ENCODE measurements around the gene SNX19.

The SNX19 gene

GRCh38 chr11:130906616-130907015 lies 9.7 kb downstream of the SNX19 start:
- no peak for DNase-seq

- DNase-seq: no peak
These were observed 10.8 kb downstream of the SNX19 start for GRCh38 chr11:130905512-130905911.

DNA sequence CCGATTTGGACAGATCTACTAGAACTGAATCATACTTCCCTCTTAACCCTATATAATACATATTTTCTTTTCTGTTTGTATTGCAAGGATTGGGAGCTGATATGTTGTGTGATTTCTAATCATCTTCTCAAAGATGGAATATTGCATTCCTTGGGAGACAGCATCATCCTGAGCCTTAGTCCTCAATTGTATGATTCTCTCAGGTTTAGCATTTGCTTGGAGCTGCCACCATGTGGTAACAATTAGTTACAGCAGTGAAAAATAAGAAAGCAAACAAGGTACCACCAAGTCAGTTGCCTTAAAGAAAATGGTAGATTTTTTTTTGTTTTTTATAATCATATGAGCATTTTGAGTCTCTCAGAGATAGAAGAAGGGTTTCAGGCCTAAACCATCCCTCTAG lies 11.9 kb downstream of the SNX19 start:
- no peak for DNase-seq

- no peak for DNase-seq
These were observed 13.9 kb downstream of the SNX19 start for GRCh38 chr11:130902380-130902779.

GRCh38 chr11:130899106-130899505 lies 17.2 kb downstream of the SNX19 start:
- DNase-seq: no peak

GRCh38 chr11:130897262-130898182 lies 18.8 kb downstream of the SNX19 start:
- DNase-seq: no peak

DNA sequence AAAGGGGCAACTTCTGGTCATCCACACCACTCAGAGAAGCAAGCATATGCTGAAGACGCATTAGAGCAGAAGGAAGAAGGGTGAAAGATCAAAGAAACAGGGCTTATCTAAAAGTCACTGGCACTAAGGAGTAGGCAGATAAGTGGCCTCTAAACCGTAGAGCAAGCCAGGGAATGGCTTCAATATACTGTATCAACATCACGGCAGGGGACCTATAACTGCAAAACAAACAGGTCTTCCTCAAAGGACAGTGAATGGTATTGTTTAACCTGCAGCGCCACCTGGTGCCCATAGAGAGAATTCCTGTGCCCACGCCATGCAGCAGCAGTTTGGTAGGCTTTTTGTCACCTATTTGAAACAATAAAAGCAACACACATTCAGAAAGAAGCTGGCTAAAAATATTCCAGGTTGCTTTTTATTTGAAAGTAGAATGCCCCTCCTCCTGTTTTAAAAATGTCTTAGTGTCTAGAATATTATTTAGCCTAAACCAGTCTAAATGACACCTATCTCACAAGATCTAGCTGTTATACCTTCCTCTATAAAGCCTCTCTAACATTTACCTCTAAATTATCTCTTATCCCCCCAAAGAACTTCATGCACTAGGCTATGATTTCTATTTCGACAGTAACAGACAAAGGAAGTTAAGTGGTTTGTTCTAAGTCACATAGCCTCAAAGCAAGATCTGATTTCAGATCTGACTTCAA lies 21.8 kb downstream of the SNX19 start:
- DNase-seq: peak; percentile 82

- peak; percentile 4 for DNase-seq
These were observed 23.4 kb downstream of the SNX19 start for GRCh38 chr11:130892861-130893260.

GRCh38 chr11:130891326-130891725 lies 25.0 kb downstream of the SNX19 start:
- DNase-seq: no peak

DNA sequence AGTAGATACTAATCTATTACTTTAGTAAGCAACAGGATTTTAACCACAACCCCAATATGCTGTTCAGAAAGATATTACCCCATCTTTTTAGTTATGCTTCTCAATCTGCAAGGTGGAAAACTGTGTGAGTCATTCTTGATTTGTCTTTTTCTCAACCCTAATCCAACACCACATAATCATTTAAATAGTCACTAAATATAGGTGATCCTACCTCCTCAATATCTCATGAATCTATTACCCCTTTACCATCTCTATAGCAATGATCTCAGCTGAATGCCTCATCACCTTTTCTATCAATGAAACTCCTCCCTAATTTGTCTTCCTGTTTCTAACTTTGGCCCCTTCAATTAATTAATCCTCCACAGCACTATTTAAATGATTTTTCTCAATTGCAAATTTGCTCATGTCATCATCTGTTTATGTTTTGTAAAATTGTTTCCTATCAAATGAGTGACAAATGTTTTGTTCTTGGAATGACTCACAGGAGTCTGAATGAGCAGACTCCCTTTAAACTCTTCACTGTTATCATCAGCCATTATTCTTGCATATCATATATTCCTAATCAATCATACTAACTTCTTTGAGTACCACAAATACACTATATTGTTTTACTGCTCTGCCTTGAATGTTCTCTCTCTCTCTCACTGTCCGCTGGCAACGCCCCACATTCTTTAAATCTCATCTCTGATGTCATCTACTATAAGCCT lies 26.1 kb downstream of the SNX19 start:
- no peak for DNase-seq

DNA sequence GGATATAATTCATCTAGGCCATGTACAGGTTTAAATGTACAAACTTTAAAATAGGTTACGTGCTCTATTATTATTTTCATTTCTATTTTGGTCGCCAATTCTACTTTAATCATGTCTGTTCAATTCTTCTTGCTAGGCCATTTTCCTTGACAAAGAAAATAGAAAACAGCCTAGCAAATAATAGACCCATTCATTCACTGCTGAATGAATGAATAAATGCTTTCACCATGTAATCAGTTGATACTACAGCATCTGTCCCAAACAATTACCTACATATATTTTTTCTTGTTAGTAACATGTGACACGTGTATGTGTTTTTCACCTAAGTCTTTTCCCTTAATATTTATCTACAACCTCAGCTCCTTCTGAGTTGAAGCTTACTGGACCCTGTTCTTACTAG lies 27.5 kb downstream of the SNX19 start:
- DNase-seq: no peak

- no peak for DNase-seq
These were observed 29.6 kb downstream of the SNX19 start for GRCh38 chr11:130886704-130887103.

GRCh38 chr11:130882138-130882551 lies 34.1 kb downstream of the SNX19 start:
- no peak for DNase-seq

- no peak for DNase-seq
These were observed 34.7 kb downstream of the SNX19 start for GRCh38 chr11:130881475-130882137.

DNA sequence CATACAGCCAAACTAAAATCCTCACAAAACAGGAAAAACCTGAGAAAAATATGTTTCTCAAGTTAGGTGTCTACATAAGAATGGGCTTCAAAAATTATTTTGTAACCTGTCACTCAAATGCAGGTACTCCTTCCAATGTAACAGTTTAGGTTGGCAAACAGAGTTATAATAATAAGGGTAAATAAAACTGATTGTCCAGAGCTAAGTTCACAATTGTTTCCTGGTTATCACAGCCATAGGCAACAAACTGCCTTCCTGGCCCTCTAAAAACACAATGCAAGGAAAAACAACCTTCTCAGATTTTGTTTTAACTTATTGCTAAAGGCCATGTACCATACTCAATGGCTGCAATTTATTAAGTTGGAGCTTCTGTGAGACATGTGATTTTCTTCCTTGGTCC lies 36.4 kb downstream of the SNX19 start:
- DNase-seq: no peak

DNA sequence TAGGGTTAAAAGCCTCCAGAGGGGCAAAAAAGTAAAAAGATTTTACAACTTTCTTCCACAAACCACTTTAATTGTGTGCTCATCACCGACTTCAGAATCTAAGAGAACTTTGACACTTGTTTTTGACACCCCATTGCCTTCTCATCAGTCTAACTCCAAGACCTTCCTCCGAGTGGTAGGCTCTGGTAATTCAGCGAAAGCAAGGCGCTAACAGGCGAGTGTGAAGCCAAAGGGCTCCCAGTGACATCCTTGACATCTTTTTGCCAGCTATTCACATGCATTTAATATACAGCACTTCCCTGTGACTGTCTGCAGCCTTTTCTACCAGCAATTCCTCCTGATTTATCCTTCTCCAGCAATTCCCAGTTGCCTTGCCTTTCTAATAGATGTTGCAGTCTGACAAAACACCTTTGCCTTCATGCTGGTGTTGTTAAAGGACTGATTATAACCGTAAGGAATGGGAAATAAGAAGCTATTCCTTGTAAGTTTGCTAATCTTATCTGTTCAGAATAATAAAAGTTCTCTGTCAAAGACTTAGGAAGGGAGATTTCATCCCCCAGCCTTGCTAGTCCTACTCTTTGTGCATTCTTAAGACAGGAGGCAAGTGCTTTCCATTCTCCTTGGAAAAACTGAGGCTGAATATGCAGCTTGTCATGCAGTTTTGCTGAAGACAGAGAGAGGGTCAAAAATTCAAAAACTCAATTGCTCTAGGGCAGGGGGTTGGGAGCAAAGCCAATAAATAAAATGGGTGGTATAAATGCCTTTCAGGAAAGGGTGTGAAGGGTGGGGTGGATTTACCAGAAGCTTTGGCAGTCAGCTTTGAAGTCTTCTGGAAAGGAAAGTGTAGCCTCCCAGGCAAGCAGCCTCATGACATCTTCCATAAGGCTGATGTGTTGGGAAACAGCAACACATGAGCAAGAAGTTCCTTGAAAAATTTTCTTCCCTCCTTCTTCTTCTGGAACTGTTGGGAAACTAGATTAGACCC lies 39.1 kb downstream of the SNX19 start:
- DNase-seq: no peak

GRCh38 chr11:130876100-130876499 lies 40.2 kb downstream of the SNX19 start:
- DNase-seq: no peak

- no peak for DNase-seq
These were observed 41.2 kb downstream of the SNX19 start for GRCh38 chr11:130874955-130875531.

- no peak for DNase-seq
These were observed 41.9 kb downstream of the SNX19 start for GRCh38 chr11:130874396-130874795.

GRCh38 chr11:130873761-130874160 lies 42.5 kb downstream of the SNX19 start:
- no peak for DNase-seq

- no peak for DNase-seq
These were observed 43.3 kb downstream of the SNX19 start for GRCh38 chr11:130872981-130873380.
